ENCODE data around the gene FAF1. TPM values are rescaled to one million over a fixed set of nuclear protein-coding genes. Genes with fewer than 3 reads are reported as not detected.
"Not testable (repeated sequence)": the region's sequence is repeated elsewhere in the genome, so short reads cannot be mapped to it uniquely, and the experiment has no call there.

FAF1 gene
- total RNA-seq, 4 donors from 2014 or later, result 60.4 to 89.0 (median 67.8) TPM

GRCh38 chr1:51000160-51000559, 40.1 kb upstream of the FAF1 start:
- no peaks in the 10 kb centered on the region for H3K27me3 ChIP-seq
- H3K27ac ChIP-seq, result no peak overlapping the region
- H3K4me1 ChIP-seq, result no peaks in the 10 kb centered on the region
- ATAC-seq, result no peak
- no peak overlapping the region for H3K4me3 ChIP-seq
- H3K9me3 ChIP-seq, result no peaks in the 10 kb centered on the region
- TF ChIP-seq EP300 (IDR thresholded peaks at IDR 0.05) (no peak), POLR2AphosphoS5 (IDR thresholded peaks at IDR 0.05) (no peak), POLR2A (IDR thresholded peaks at IDR 0.05) (no peak)
- TF ChIP-seq, protein P1, sequence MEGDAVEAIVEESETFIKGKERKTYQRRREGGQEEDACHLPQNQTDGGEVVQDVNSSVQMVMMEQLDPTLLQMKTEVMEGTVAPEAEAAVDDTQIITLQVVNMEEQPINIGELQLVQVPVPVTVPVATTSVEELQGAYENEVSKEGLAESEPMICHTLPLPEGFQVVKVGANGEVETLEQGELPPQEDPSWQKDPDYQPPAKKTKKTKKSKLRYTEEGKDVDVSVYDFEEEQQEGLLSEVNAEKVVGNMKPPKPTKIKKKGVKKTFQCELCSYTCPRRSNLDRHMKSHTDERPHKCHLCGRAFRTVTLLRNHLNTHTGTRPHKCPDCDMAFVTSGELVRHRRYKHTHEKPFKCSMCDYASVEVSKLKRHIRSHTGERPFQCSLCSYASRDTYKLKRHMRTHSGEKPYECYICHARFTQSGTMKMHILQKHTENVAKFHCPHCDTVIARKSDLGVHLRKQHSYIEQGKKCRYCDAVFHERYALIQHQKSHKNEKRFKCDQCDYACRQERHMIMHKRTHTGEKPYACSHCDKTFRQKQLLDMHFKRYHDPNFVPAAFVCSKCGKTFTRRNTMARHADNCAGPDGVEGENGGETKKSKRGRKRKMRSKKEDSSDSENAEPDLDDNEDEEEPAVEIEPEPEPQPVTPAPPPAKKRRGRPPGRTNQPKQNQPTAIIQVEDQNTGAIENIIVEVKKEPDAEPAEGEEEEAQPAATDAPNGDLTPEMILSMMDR (IDR thresholded peaks at IDR 0.05), result no peak
- WGBS, 2 donors (ENCODE audit: low coverage in 1 of 2), result 100% methylated on average over 1 of the region's 1 CpG
- no peaks in the 10 kb centered on the region for H3K36me3 ChIP-seq

GRCh38 chr1:50999375-50999774, 39.3 kb upstream of the FAF1 start:
- ATAC-seq, H3K4me1 ChIP-seq, H3K36me3 ChIP-seq: not testable (repeated sequence)

GRCh38 chr1:50996083-50996482, 36.0 kb upstream of the FAF1 start:
- Histone ChIP-seq H3K4me3 (no peak overlapping the region), H3K4me1 (no peaks in the 10 kb centered on the region), H3K9me3 (no peaks in the 10 kb centered on the region), H3K36me3 (no peaks in the 10 kb centered on the region), H3K27me3 (no peaks in the 10 kb centered on the region), H3K27ac (no peak overlapping the region)
- no peak for ATAC-seq
- WGBS, 2 donors (ENCODE audit: low coverage in 1 of 2), result 69 to 88% methylated on average over 3 of the region's 3 CpGs
- TF ChIP-seq, protein P1 (IDR thresholded peaks at IDR 0.05), result no peak
- TF ChIP-seq POLR2AphosphoS5 (IDR thresholded peaks at IDR 0.05), result no peak
- no peak for TF ChIP-seq POLR2A (IDR thresholded peaks at IDR 0.05)
- TF ChIP-seq EP300 (IDR thresholded peaks at IDR 0.05), result no peak

More at GRCh38 chr1:50999375-50999774, 39.3 kb upstream of the FAF1 start:
- not testable (repeated sequence) for H3K27me3 ChIP-seq, H3K27ac ChIP-seq, H3K9me3 ChIP-seq, H3K4me3 ChIP-seq
- 56 to 75% methylated on average over 1 of the region's 1 CpG for WGBS, 2 donors (ENCODE audit: low coverage in 1 of 2)

GRCh38 chr1:50995651-50996050, 35.6 kb upstream of the FAF1 start:
- no peak for TF ChIP-seq POLR2AphosphoS5 (IDR thresholded peaks at IDR 0.05)
- no peak for TF ChIP-seq POLR2A (IDR thresholded peaks at IDR 0.05)
- TF ChIP-seq, protein P1 (IDR thresholded peaks at IDR 0.05), result no peak
- TF ChIP-seq EP300 (IDR thresholded peaks at IDR 0.05), result no peak
- H3K27me3 ChIP-seq, result no peaks in the 10 kb centered on the region
- H3K4me1 ChIP-seq, result no peaks in the 10 kb centered on the region
- H3K36me3 ChIP-seq, result no peaks in the 10 kb centered on the region
- H3K27ac ChIP-seq, result no peak overlapping the region
- no peak for ATAC-seq
- H3K4me3 ChIP-seq, result no peak overlapping the region
- no peaks in the 10 kb centered on the region for H3K9me3 ChIP-seq
- WGBS, 2 donors (ENCODE audit: low coverage in 1 of 2), result 50 to 78% methylated on average over 1 of the region's 1 CpG

GRCh38 chr1:50994997-50995396, 34.9 kb upstream of the FAF1 start:
- TF ChIP-seq POLR2AphosphoS5 (IDR thresholded peaks at IDR 0.05) (no peak), EP300 (IDR thresholded peaks at IDR 0.05) (no peak), POLR2A (IDR thresholded peaks at IDR 0.05) (no peak)
- TF ChIP-seq, protein P1 (IDR thresholded peaks at IDR 0.05), result no peak
- H3K4me1 ChIP-seq, result no peaks in the 10 kb centered on the region
- H3K36me3 ChIP-seq, result no peaks in the 10 kb centered on the region
- no peak overlapping the region for H3K4me3 ChIP-seq
- ATAC-seq, result no peak
- 79 to 94% methylated on average over 2 to 4 of the region's 4 CpGs for WGBS, 2 donors (ENCODE audit: low coverage in 1 of 2)
- no peaks in the 10 kb centered on the region for H3K9me3 ChIP-seq
- H3K27ac ChIP-seq, result no peak overlapping the region
- H3K27me3 ChIP-seq, result no peaks in the 10 kb centered on the region
